ENCODE measurements around the gene KIAA0319L.
"Not testable (repeated sequence)": the region's sequence is repeated elsewhere in the genome, so short reads cannot be mapped to it uniquely, and the experiment has no call there.

KIAA0319L gene

DNA sequence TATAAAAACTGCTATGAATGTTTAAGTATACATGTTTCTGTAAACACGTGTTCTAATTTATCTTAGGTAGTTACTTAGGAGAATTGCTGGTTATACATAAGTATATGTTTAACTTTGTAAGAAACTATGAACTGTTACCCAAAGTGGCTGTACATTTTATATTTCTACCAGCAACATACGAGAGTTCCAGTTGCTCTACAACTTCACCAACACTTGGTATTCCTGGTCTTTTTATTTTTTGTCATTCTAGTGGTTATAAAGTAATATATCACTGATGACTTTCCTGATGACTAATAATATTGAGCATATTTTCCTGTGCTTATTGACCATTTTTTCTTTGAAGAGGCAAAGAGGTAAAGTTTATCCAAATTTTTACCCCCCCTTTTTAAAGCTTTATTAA, 76.0 kb downstream of the KIAA0319L start:
- no peak for DNase-seq

DNA sequence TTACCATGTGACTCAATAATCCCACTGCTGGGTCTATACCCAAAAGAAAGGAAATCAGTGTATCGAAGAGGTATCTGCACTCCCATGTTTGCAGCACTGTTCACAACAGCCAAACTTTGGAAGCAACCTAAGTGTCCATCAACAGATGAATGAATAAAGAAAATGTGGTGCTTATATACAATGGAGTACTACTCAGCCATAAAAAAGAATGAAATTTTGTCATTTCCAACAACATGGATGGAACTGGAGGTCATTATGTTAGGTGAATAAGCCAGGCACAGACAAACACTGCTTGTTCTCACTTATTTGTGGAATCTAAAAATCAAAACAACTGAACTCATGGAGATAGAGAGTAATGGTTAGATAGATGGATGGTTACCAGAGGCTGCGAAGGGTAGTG, 79.3 kb downstream of the KIAA0319L start:
- DNase-seq, result no peak

- no peak for DNase-seq
These were observed 81.1 kb downstream of the KIAA0319L start for GRCh38 chr1:35475856-35476674.

DNA sequence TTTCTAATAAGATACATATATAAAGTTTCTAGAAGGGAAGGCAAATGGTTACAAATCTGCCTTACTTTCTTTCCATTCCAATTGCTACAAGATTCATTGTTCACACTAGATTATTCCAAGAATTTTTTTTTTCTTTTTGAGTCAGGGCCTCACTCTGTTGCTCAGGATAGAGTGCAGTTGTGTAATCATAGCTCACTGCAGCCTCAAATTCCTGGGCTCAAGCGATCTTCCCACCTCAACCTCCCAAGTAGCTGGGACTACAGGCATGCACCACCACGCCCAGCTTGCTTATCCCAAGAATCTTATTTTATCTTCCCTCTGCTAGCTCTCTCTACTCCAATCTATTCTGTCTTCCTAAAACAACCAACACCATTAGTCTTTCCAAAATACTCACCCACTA, 81.8 kb downstream of the KIAA0319L start:
- DNase-seq, result peak; percentile 6

- not testable (repeated sequence) for DNase-seq
These were observed 84.0 kb downstream of the KIAA0319L start for GRCh38 chr1:35473216-35473615.

- no peak for DNase-seq
These were observed 86.1 kb downstream of the KIAA0319L start for GRCh38 chr1:35470977-35471613.

DNA sequence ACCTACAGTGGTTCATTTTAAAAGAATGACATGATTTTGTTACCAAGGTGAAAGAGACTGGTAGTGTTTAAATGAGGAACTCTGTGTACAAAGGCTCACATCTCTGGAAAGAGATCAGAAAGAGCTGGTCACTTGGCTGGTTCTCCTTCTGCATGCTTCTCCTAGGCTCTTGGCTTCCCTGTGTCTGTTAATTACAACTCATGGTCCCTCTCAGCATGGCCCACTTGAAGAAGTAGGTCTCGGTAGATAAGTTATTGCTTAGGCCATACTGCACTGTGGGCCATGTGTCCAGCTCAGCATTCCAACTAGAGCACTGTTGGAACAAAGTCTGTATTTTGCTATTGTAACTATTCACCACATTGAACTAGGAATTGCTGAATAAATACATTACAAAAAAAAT, 91.1 kb downstream of the KIAA0319L start:
- DNase-seq, result no peak

DNA sequence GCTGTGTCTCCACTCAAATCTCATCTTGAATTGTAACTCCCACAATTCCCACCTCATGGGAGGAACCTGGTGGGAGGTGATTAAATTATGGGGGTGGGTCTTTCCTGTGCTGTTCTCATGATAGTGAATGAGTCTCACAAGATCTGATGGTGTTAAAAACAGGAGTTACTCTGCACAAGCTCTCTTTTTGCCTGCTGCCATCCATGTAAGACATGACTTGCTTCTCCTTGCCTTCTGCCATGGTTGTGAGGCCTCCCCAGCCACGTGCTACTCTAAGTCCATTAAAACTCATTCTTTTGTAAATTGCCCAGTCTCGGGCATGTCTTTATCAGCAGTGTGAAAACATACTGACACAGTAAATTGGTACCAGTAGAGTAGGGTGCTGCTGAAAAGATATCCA, 93.5 kb downstream of the KIAA0319L start:
- DNase-seq, result not testable (repeated sequence)

DNA sequence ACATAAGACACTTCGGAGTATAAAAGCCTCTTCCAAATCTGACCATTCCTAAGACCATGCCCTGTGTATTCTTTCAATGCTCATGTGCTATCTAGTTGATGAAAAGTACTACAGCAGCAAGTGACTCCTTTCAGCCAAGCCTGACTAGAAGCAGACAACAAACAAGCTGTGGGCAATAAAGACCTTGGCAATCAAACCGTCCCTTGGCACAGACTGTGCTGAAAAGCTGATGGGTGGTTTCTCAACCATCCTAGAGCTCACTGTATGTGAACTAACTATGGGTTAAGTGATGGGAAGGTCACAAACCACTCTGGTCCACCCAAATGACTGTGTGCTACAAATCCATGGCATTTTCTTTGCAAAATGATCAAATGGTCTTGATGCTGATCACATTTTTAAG, 94.0 kb downstream of the KIAA0319L start:
- DNase-seq, result no peak

DNA sequence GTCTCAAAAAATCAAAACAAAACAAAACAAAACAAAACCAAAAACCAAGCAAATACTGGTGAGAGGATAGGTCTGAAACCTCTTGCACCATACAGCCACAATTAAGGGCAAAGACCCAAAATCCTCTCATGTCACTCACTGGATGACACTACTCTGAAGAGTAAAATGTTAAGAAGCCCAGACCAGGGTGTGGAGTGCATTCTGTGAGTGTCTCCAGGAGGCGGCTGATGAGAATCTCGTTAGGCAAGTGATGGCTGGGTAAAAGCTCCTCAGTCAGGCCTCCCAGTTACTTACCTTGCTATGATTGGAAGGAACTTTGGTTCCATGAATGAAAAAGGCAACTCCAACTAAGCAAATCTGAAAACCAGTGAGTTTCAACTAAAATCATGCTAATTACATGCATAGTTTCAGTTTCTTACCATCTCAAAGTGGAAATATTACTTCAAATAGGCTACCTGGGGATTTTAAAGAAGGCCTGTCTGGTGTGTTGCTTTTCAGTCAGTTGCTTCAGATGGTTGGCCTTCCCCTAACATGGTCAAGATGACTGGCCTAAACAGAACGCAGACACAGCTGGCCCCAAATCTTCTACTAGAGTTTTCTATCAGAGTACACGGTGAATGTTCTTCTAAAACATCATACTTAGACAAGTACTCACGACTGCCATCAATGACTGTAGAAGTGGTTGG, 95.1 kb downstream of the KIAA0319L start:
- no peak for DNase-seq

DNA sequence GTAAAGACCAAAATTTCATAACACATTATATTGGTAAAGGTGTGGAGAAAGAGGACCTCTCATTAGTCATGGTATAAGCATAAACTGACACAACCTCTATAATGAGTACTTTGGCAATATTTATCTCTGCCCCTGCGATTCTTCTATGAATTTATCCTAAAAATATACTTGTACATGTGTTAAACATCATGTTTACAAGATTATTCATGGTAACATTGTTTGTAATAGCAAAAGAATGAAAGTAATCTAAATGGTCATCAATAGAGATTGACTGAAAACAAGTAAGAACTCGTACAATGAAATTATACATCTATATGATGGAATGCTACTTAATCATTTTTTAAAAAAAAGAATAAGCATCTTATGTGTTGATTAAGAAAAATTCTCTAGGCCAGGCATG, 96.4 kb downstream of the KIAA0319L start:
- no peak for DNase-seq

DNA sequence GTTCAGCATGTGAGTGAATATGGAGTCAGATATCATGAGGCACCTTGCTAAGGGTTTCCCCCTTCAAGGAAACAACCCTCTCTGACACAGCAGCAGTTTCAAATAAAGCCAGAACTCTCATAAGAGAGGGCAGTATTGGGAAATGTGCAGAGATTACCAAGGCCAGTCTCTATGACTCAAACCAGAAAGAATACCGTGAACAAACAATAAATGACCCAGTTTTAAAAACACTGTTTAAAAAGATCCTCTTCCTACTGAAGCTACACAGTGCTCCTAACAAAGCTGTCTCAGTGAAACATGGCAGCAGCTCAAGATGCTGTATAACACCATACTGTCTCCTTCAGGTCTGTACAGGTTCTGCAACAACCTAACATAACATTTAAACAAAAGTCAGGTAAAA, 102.6 kb downstream of the KIAA0319L start:
- no peak for DNase-seq

- DNase-seq, result no peak
These were observed 103.0 kb downstream of the KIAA0319L start for GRCh38 chr1:35454176-35454575.

DNA sequence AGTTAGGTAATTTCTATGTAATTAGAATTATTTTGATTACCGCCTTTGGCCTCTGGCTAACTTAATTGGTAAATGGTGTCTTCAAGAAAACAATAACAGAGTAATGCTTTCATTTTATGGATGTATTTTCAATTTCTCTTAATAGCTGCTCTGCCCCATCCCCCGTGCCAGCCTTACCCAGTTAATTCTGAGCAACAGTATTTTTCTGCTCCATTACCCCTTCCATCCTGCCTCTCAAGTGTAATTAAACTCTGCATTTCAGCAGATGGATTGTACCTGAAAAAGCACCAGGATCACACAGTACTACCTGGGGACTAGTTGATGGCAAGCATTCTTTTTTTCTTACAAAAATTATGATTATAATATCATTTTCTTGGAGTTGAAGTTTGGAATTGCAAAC, 104.2 kb downstream of the KIAA0319L start:
- no peak for DNase-seq

DNA sequence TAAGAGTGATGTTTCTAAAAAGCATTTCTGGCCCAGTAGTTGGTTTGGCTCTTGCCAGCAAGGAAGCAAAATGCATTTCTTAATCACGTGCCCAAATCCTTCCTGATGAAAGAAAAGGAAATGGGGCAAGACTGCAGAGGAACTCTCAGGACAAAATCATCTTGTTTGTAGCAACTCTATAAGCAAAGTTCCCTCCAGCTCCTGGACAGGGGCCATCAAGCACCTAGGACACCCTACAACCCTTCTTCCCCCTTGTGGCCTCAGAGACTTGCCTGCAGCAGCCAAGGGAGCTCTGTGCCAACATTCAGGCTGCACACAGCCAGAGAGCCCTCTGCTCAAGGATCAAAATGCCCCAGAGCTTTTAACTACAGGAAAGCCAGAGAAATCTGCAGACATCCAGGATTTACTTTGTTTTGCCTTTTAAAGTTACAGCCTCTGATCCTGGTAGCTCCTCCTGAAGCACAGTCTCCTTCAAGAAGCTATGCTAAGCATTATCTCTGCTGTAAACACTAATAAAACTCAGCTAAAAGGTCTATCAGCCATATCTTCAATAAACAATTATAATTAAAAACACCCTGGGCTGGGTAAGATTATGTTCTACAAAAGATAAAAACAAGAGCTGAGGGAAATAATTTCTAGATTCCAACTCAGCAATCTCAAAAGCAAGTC, 105.0 kb downstream of the KIAA0319L start:
- no peak for DNase-seq

- peak; percentile 38 for DNase-seq
These were observed 106.1 kb downstream of the KIAA0319L start for GRCh38 chr1:35451125-35451528.

DNA sequence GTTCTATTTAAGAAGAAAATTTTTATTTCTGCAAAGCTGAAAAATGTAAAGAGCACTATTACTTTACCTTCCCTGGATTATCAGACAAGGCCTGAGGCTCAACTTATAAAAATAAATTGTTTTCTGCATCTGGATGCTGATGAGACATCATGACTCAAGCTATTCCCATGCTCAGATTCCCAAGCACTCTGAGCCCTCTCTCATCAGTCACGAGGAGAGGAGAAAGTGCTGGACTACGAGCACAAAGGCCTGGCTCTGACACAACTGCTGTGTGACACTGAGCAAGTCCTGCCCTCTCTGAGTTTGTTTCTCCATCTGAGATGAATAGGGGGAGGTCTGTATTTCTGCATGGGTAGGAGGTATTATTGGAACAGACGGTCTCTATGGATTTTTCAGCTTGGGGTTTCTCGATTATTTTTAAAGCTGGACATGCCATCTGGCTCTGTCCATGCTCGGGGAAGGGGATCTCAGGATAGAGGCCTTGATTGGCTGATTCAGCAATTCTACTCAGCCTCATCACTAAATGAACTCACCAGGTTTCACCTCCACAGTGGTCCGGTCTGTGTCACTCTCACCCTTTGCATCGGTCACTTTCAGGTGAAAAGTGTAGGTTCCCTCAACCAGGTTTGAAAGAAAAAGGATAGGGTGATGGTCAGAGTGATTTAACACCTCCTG, 107.7 kb downstream of the KIAA0319L start:
- DNase-seq, result peak; percentile 75

- DNase-seq, result peak; percentile 83
These were observed 108.8 kb downstream of the KIAA0319L start for GRCh38 chr1:35448344-35448801.

DNA sequence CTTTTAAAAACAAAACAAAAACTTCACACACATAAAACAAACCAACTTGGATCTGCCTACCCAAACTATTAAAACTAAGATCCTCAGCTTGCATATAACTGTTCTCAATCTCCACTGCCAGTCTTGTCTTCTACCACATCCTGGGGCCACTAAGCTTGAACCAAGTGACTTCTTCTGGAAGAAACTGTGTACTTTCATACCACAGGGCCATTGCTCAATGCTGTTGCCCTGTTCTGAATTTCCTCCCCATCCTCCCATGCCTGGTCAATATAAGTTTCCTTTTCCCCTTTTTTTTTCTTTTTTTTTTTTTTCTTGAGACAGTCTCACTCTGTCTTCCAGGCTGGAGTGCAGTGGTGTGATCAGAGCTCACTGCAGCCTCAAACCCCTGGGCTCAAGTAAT, 109.9 kb downstream of the KIAA0319L start:
- DNase-seq, result no peak

- no peak for DNase-seq
These were observed 112.8 kb downstream of the KIAA0319L start for GRCh38 chr1:35444519-35444774.

GRCh38 chr1:35443768-35444518, 113.3 kb downstream of the KIAA0319L start:
- no peak for DNase-seq

DNA sequence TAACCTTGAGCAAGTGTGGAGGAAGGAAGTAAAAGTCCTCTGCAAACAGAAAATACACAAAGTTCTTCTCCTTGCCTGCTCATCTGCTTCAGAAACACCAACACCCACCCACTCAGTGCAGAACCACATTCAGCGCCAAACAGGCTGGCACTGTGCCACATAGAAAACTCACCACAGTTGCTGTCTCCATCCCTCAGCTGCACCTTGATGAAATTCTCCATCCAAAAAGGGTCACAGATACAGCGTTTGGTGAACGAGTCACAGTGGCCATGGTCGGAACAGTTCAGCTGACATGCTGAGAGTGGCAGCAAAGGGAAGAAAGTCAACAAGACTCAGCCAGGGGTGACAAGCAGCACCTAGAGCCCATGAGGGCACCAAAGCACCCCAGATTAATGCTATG, 114.5 kb downstream of the KIAA0319L start:
- DNase-seq, result no peak

Measured in NCI-H226 (cell line).